Gastroesophageal sphincter (tissue), 3 donors: ENCODE results near the gene FLT3.

Experiments
- EP300 ChIP-seq: sonication (generic); formaldehyde crosslinking; IDR thresholded peaks from one replicate; pipeline ENCODE4 v1.6.1; 2017; ENCODE audit warnings: antibody characterized with exemption, mild to moderate bottlenecking
- POLR2A ChIP-seq, 2 donors: fragments of 450-650 bp; IDR thresholded peaks; one replicate each; pipeline ENCODE4 v1.6.1; 2017; ENCODE audit warnings: antibody characterized with exemption in 2 of 2, mild to moderate bottlenecking in 2 of 2, moderate library complexity in 1 of 2
- POLR2AphosphoS5 ChIP-seq: sonication (generic); formaldehyde crosslinking; IDR thresholded peaks from one replicate; pipeline ENCODE4 v1.6.1; 2017; ENCODE audit warnings: antibody characterized with exemption
- TF ChIP-seq, protein P1 (sequence below), 4 experiments: fragments of 200-600 bp in 2 of 4; fragments of 450-650 bp in 2 of 4; sonication (generic) in 1 of 4; IDR thresholded peaks; one replicate each; pipeline ENCODE4 v1.5.1; 2017 to 2019; ENCODE audit warnings: antibody characterized with exemption in 4 of 4, mild to moderate bottlenecking in 2 of 4, moderate library complexity in 2 of 4

DNA sequence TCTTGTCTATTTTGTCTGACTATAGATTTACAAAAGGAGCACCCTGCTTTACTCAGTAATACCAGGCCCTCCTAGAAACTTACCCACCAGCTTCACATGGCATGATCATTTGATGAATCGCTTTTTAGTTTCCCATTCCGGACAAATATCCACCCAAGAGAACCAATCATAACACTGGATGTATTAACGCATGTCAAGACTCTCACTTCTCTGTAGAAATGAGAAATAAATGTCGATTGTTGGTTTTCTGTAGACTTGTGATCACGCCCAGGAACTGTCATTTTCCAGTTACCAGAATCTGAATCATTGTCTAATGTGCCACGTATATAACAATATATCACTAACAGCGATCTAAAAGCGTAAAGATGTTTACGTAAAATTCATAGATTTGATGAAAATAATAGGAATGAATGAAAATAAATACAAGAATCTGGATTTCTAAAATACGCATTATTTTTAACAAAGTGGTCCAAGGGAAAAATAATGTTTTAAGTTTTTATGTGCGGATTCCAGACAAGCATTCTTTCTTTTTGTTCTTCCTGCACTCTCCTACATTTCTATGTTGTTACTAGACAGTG is 145.3 kb downstream of the FLT3 start:
- TF ChIP-seq POLR2AphosphoS5 (no peak), POLR2A (IDR thresholded peaks at IDR 0.05) (no peak), EP300 (no peak)
- TF ChIP-seq, protein P1, sequence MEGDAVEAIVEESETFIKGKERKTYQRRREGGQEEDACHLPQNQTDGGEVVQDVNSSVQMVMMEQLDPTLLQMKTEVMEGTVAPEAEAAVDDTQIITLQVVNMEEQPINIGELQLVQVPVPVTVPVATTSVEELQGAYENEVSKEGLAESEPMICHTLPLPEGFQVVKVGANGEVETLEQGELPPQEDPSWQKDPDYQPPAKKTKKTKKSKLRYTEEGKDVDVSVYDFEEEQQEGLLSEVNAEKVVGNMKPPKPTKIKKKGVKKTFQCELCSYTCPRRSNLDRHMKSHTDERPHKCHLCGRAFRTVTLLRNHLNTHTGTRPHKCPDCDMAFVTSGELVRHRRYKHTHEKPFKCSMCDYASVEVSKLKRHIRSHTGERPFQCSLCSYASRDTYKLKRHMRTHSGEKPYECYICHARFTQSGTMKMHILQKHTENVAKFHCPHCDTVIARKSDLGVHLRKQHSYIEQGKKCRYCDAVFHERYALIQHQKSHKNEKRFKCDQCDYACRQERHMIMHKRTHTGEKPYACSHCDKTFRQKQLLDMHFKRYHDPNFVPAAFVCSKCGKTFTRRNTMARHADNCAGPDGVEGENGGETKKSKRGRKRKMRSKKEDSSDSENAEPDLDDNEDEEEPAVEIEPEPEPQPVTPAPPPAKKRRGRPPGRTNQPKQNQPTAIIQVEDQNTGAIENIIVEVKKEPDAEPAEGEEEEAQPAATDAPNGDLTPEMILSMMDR (IDR thresholded peaks at IDR 0.05), result no peak
